GM12865 (cell line): ENCODE measurements around the gene RGMA.

Experiments used
- DNase-seq: peaks from one replicate; pipeline ENCODE4 v3.0.0; 2010; ENCODE audit warnings: low read depth
- H3K4me3 ChIP-seq: 2 replicates; pipeline ENCODE4 v1.5.1; 2011; ENCODE audit warnings: mild to moderate bottlenecking, low read depth, low read length, control low read depth
- TF ChIP-seq, protein P1 (sequence below): IDR thresholded peaks from 2 replicates; pipeline ENCODE4 v1.5.1; 2011; ENCODE audit warnings: low read length, control low read depth, low read depth, inconsistent platforms; ENCODE audit not compliant: insufficient read depth; ENCODE audit errors: missing control alignments

The RGMA gene

DNA sequence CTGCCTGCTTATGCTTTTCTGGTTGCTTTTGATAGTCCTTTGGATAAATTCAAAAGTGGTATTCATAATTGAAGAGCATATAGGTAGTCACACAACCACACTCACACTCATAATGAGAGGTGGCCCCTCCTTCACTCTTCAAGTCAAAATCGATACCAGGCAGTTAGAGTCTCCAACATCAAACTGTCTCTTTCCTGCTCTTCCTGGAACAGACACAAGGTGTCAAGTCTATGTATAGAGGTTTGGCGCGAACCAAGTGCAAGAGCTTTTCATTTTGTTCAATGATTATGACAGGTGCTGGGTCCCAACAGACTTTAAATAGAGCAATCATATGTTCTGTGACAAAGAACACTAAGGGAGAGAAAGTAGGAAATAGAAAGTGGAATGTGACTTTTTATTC, 29.9 kb upstream of the RGMA start:
- TF ChIP-seq, protein P1, sequence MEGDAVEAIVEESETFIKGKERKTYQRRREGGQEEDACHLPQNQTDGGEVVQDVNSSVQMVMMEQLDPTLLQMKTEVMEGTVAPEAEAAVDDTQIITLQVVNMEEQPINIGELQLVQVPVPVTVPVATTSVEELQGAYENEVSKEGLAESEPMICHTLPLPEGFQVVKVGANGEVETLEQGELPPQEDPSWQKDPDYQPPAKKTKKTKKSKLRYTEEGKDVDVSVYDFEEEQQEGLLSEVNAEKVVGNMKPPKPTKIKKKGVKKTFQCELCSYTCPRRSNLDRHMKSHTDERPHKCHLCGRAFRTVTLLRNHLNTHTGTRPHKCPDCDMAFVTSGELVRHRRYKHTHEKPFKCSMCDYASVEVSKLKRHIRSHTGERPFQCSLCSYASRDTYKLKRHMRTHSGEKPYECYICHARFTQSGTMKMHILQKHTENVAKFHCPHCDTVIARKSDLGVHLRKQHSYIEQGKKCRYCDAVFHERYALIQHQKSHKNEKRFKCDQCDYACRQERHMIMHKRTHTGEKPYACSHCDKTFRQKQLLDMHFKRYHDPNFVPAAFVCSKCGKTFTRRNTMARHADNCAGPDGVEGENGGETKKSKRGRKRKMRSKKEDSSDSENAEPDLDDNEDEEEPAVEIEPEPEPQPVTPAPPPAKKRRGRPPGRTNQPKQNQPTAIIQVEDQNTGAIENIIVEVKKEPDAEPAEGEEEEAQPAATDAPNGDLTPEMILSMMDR: no peak
- H3K4me3 ChIP-seq: no peak overlapping the region
- no peak for DNase-seq

DNA sequence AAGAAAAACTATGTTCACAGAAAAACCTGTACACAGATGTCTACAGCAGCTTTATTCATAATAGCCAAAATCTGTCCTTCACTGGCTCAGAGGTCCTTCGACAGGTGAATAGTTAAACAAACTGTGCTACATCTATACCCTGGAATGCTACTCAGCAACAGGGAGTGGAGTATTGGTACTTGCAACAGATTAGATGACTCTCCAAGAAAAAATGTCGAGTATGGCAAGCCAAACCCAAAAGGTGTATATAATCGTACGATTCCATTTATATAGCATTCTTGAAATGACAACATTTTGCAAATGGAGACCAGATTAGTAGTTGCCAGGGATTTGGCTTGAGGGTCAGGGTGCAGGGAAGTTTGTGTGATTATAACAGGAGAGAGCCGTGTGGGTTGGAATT, 22.4 kb upstream of the RGMA start:
- DNase-seq: no peak
- no peak overlapping the region for H3K4me3 ChIP-seq
- TF ChIP-seq, protein P1: no peak

DNA sequence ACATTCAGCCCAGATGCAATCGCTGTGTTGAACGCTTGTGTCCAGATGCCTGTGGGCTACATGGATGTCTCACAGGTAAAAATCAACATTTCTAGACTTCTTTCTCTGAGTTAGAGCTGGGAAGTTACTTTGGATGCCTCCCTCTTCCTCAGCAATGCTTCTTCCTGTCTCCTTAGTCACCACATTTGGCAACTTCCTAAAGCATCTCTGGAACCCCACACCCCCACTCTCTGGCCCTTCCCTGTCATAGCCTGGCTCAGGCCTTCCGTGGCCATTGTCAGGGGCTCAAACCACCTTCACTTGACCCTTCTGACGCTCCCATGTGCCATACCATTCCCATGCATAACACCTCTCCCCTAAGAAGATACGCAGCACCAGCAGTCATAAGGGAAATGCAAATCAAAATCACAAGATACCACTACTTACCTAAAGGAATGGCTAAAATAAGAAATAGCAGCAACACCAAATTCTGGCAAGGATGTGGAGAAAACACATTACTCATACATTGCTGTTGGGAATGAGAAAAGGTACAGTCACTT, 21.6 kb upstream of the RGMA start:
- H3K4me3 ChIP-seq: no peak overlapping the region
- no peak for DNase-seq
- TF ChIP-seq, protein P1: no peak

DNA sequence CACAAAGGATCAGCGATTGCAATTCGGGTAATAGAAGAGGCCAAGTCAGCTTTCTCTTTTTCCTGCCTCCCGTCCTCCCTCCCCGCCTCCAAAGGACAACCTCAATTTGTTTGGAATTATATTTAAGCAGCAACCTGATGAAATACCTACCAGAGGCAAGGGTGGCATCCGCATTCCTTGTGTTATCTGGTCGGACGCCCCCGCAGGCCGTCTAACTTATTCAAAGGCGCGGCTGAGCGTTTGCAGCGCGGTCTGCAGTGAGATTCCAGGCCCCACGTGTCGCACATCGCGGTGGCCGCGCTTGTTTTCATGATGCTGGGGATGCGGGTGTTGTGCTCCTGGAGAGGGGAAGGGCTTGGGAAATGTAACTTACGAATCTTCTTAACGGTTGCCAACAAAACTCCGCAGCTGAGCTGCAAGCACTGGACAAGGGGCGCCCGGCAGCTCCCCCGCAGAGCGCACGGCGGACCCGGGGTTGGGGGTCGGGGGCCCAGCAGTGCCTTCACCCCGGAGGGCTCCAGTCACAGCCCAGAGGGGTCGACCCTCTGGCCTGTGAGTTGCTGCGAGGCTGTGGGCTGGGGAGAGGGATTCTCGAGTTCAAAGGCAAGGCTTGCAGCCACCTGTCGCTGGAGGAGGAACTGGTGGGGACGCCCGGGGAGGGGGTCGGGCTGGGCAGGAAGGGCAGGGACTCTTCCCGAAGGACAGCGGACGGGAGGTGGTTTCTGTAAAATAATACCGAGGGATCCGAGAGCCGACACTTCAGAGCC, 20.5 kb upstream of the RGMA start:
- DNase-seq: no peak
- no peak overlapping the region for H3K4me3 ChIP-seq
- TF ChIP-seq, protein P1: no peak

DNA sequence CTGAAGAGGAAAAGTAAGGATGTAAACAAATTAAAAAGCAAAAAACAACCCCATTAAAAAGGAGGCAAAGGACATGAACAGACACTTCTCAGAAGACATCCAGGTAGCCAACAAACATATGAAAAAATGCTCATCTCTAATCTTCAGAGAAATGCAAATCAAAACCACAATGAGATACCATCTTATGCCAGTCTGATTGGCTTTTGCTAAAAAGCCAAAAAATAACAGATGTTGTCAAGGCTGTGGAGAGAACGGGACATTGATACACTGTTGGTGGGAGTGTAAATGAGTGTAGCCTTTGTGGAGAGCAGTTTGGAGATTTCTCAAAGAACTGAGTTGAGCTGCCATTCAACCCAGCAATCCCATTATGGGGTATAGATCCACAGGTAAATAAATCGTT, 18.6 kb upstream of the RGMA start:
- no peak overlapping the region for H3K4me3 ChIP-seq
- no peak for DNase-seq
- TF ChIP-seq, protein P1: no peak

DNA sequence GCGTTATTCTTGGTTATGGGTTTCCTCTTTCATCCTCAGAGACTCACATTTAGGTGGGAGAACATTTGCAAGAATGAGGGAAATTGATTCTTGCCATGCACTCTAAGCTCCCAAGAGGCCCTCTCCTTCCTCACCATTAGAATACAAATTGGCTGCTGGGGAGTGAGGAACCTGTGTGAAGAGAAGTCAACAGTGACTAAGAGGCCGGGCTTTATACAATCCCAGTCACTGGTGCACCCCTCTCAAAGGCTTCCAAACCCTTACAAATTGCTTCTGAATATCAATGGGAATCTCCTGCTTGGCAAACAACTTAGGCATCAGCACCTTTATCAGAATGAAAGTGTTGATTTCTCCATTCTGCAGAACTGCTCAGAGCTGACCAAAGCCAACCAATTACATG, 16.5 kb upstream of the RGMA start:
- TF ChIP-seq, protein P1: no peak
- no peak overlapping the region for H3K4me3 ChIP-seq
- DNase-seq: no peak

DNA sequence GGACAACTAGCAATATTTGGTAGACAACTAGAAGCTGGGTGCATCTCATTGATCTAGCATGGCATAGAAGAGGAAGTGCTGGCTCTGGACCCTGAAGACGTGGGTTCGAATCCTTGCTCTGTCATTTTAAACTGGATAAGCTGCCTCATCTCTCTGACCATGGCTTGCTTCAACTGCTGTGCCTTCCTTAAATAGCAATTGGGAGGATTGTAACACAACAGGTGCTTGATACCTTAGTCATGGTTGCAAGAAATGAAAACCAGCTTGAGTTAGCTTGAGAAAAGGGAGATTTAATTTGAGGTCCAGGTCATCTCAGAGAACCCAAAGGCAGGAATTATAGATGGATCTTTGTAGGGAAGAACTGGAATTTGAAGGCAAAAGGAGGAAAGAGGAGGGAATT, 14.8 kb upstream of the RGMA start:
- no peak overlapping the region for H3K4me3 ChIP-seq
- no peak for DNase-seq
- TF ChIP-seq, protein P1: no peak
